Colonic mucosa (tissue), 4 donors: ENCODE data around the gene APEX2. TPM values are rescaled to one million over a fixed set of nuclear protein-coding genes. Genes with fewer than 3 reads are reported as not detected.
A peak's percentile ranks its signal among the peaks of the same experiment; 100 is the strongest.

Experiments
- DNase-seq: peaks from one replicate; pipeline ENCODE4 v3.0.0-alpha.2; 2020
- H3K27ac ChIP-seq: fragments of 200-600 bp; one replicate; pipeline ENCODE4 v1.8.0; 2021
- H3K27me3 ChIP-seq: fragments of 200-600 bp; one replicate; pipeline ENCODE4 v1.8.0; 2021
- H3K36me3 ChIP-seq: fragments of 200-600 bp; one replicate; pipeline ENCODE4 v1.8.0; 2021
- H3K4me1 ChIP-seq: fragments of 200-600 bp; one replicate; pipeline ENCODE4 v1.8.0; 2021; ENCODE audit warnings: mild to moderate bottlenecking
- H3K4me3 ChIP-seq: fragments of 200-600 bp; one replicate; pipeline ENCODE4 v1.8.0; 2021
- H3K9ac ChIP-seq, 2 donors: one replicate each; pipeline ENCODE4 v1.7.0; 2013; ENCODE audit warnings: control low read depth in 2 of 2, low read depth in 2 of 2, low read length in 2 of 2
- H3K9me3 ChIP-seq: fragments of 200-600 bp; one replicate; pipeline ENCODE4 v1.8.0; 2021
- CTCF ChIP-seq: fragments of 200-600 bp; IDR thresholded peaks from one replicate; pipeline ENCODE4 v1.8.0; 2022; ENCODE audit warnings: antibody characterized with exemption, mild to moderate bottlenecking
- intact Hi-C: fragments of 100-400 bp; cut with DNase I; formaldehyde crosslinking; loops from one replicate; pipeline ENCODE4 v1.14.1; 2022
- total RNA-seq, 2 donors: library from RNA; stranded (reverse); fragmentation: NEBNext Ultra II Directional in 1 of 2; extraction: Animal tissue kit (Norgen Biotek cat#: 25700) in 1 of 2; gene quantifications; one replicate each; pipeline ENCODE4 v1.2.1, GENCODE V29; 2021
- donor health status: healthy.
- donor health status: DM: no; HTN: no; CAD: no.
- donor health status: DM: no; HTN: no; CAD: no.

APEX2 gene
- total RNA-seq, 2 donors from 2014 or later = 22.0 to 28.2 TPM

DNA sequence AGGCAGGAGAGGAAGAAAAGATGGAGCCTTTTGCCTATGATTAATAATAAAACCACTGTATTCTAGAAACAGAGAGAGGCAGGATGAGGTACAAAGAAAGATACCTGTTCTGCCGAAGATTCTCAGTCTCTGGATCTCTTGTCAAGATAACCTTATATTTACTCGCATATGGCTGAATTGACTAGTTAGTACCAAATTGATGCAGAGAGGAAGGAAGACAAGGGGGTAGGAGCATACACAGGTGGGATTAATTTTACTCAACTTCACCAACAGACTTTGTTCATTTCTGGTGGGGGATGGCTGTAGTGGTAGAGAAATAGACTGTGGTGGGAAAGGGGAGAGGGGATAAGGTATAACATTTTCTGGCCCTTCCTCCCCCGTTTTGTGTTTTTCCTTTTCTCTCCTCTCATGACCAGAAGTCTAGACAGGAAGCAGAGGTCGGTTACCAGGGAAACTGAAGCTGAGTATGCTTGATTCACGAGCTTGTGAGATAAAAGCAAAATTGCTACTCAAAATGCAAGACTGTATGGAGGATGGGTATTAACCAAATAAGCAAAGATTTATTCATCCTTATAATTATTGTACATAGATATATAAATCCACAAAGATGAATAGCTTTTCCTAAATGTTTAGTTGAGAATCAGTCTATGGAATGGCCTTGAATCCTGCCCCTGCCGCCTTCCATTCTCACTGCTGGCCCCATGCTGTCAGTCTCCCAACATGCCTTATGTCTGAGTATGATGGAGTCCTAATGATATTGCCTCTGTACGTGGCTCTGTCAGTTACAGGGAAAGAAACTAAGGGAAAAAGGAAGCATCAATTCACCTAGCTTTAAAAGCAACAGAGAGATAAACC lies 56.9 kb downstream of the APEX2 start:
- TF ChIP-seq CTCF = no peak
- H3K27ac ChIP-seq = no peak overlapping the region
- H3K4me1 ChIP-seq = no peaks in the 10 kb centered on the region
- H3K4me3 ChIP-seq = no peak overlapping the region
- no peaks in the 10 kb centered on the region for H3K27me3 ChIP-seq
- intact Hi-C loops = loop anchor here (5.0 kb wide), 1 partner anchor 165 kb away; no protein-coding TSS in a partner anchor
- no peak for DNase-seq
- H3K9ac ChIP-seq = no peak overlapping the region
- no peaks in the 10 kb centered on the region for H3K9me3 ChIP-seq
- H3K36me3 ChIP-seq = no peaks in the 10 kb centered on the region

DNA sequence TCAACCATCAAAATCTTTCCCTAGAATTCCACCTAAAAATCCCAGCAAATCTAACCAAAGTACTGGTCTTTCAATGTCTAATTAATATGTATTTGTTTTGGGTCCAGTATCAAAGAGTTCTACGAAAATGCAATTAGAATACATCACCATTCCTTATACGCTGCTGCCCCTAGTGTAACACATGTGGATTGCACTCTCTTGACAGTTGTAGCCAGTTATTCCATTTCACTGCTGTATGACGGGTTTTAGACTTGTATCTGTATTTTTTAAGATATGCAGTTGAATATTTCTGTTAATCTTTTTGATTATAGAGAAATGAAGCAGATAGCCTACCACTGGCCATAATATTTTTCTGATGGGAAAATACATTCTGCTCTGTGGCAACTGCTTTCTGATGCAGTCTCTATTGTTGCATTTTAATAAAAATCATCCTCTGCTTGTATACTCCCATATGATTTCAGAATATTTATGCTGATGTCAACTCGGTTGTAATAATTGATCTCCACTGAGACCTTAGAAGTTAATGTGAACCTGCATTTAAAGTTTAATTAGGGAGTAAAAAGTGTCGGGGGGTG lies 57.6 kb downstream of the APEX2 start:
- H3K27me3 ChIP-seq = no peaks in the 10 kb centered on the region
- H3K4me1 ChIP-seq = no peaks in the 10 kb centered on the region
- DNase-seq = peak; percentile 26
- H3K9ac ChIP-seq = no peak overlapping the region
- no peaks in the 10 kb centered on the region for H3K36me3 ChIP-seq
- intact Hi-C loops = loop anchor here (5.0 kb wide), 1 partner anchor 165 kb away; no protein-coding TSS in a partner anchor
- TF ChIP-seq CTCF = peak; percentile 87
- H3K9me3 ChIP-seq = no peaks in the 10 kb centered on the region
- H3K4me3 ChIP-seq = no peak overlapping the region
- H3K27ac ChIP-seq = no peak overlapping the region

Other genes starting within 250 kb of the APEX2 start
- gene ITIH6, start 202.1 kb upstream of the APEX2 start, total RNA-seq = not detected
- 10 to 100 TPM; 61.6 to 85.5 TPM for gene MAGED2, start 192.6 kb upstream of the APEX2 start, total RNA-seq
- gene TRO, start 79.5 kb upstream of the APEX2 start, total RNA-seq = 1 to 10 TPM; 1.1 to 1.6 TPM
- gene PFKFB1, start 6.2 kb upstream of the APEX2 start, total RNA-seq = under 1 TPM; 0.25 to 0.32 TPM
- under 1 TPM in 1 of 2 donors, not detected in 1; 0.74 TPM for gene ALAS2, start 30.6 kb downstream of the APEX2 start, total RNA-seq
- gene PAGE2B, start 74.7 kb downstream of the APEX2 start, total RNA-seq = not detected
- gene PAGE2, start 88.7 kb downstream of the APEX2 start, total RNA-seq = not detected
- gene PAGE5, start 220.0 kb downstream of the APEX2 start, total RNA-seq = not detected